ENCODE data around the gene SECISBP2.

DNA sequence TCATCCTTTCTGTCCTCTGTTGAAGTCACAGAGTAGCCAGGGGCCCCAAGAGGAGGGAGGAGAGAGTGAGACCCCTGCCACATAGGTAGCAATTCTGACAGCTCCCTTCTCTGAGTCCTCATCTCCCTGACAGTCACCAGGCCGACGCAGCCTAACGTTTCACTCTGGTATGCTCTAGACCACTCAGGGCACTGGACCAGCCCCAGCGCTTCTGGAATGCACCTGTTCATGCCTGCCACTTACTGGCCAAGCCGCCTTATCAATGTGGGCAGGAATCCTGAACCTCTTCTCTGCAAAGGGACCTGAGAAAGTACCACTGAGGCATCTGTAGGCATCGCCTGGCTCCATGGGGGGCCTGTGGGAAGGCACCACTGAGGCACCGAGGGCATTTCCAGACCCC is 50.2 kb downstream of the SECISBP2 start:
- TF ChIP-seq TAF1 (IDR thresholded peaks at IDR 0.05; ENCODE audit: borderline replicate concordance, low read depth, low read length), result no peak
- TF ChIP-seq POLR2A (IDR thresholded peaks at IDR 0.05; ENCODE audit: low read depth, low read length), result no peak
- TF ChIP-seq POLR2AphosphoS5 (IDR thresholded peaks at IDR 0.05; ENCODE audit: low read depth, low read length), result no peak
